ENCODE data around the gene OTUD3.
A peak's percentile ranks its signal among the peaks of the same experiment; 100 is the strongest.

The OTUD3 gene

DNA sequence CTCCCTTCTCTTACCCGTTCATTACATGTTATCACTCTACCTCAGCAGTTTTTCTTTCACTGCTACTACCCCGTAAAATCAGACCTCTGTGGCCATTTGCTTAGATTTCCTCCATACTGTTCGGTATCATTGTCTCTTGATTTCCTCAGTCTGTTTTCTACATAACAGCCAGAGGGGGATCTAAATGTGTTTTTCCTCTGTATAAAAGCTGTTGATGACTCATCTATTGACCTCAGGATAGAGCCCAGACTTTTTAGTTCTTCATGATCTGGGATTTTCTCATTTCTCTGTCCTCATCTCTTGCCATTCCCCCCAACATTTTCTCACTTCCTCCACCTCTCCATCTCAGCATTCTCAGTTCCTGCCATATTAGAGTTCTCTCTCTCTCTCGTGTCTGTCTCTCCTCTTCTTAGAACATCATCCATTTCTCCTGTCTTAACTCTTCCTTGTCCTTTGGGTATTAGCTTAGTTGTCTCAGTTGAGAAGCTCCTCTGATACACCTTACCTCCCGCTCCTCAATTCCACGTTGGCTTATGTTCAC lies 10.5 kb downstream of the OTUD3 start:
- H3K27me3 ChIP-seq (ENCODE audit: control insufficient read depth in 1 of 2, insufficient read depth in 1 of 2, low read length in 2 of 2): no peaks in the 10 kb centered on the region
- no peak overlapping the region for H3K4ac ChIP-seq (ENCODE audit: low read depth in 1 of 2, low read length in 2 of 2)
- H2BK12ac ChIP-seq (ENCODE audit: low read length in 2 of 2): no peak overlapping the region
- no peak overlapping the region for H2AFZ ChIP-seq (ENCODE audit: low read depth, low read length)
- H4K91ac ChIP-seq (ENCODE audit: low read length): no peak overlapping the region
- no peak overlapping the region for H4K8ac ChIP-seq (ENCODE audit: low read length)
- H2BK5ac ChIP-seq (ENCODE audit: low read depth, low read length, poor library complexity, severe bottlenecking): no peak overlapping the region
- H3K23ac ChIP-seq (ENCODE audit: low read length in 2 of 2): no peak overlapping the region
- H3K79me1 ChIP-seq (replicated peaks; ENCODE audit: low read length, poor library complexity, severe bottlenecking): peaks cover 26% of the 10 kb centered on the region
- H3K14ac ChIP-seq (ENCODE audit: low read length in 2 of 2): no peak overlapping the region
- no peaks in the 10 kb centered on the region for H3K9me3 ChIP-seq (ENCODE audit: control insufficient read depth, low read length)
- H3K4me3 ChIP-seq (ENCODE audit: insufficient read depth in 1 of 2, low read depth in 1 of 2, low read length in 2 of 2): no peak overlapping the region
- H3K18ac ChIP-seq (ENCODE audit: low read depth in 1 of 2, low read length in 2 of 2): no peak overlapping the region
- DNase-seq: peak; percentile 43
- no peak overlapping the region for H2BK15ac ChIP-seq (ENCODE audit: low read depth, poor library complexity, severe bottlenecking)
- no peak overlapping the region for H3K27ac ChIP-seq (ENCODE audit: low read length, poor library complexity, severe bottlenecking)
- WGBS: 99% methylated on average over 5 of the region's 6 CpGs
- H3K4me1 ChIP-seq (ENCODE audit: control insufficient read depth, insufficient read depth, low read depth, low read length): no peaks in the 10 kb centered on the region
- H2BK120ac ChIP-seq (ENCODE audit: low read depth, low read length): no peak overlapping the region
- H3K4me2 ChIP-seq (ENCODE audit: low read length, poor library complexity, severe bottlenecking): no peak overlapping the region
- H2AK5ac ChIP-seq (ENCODE audit: low read length, severe bottlenecking): no peak overlapping the region
- peaks cover 8 to 76% of the 10 kb centered on the region in 2 experiments for H3K36me3 ChIP-seq (ENCODE audit: control insufficient read depth in 1 of 2, insufficient read depth in 2 of 2, low read depth in 1 of 2, low read length in 2 of 2)
- no peak overlapping the region for H3K9ac ChIP-seq (ENCODE audit: low read length)

DNA sequence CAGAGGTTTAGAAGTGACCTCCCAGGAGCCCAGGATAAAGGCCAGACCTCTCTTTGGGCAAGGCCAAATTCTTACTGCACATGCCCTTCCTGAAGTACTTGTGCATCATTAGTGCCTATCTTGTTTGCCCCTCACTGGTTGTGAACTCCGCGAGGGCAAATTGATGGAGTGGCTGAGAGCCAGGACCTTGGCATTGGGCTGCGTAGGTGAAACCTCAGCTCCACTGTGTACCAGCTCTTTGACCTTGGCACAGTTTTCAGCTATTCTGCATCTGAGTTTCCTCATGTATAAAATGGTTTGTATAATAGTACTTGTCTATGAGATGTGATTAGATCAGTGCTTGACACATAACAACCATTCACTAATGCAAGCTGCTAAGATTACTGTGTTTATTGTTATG lies 11.5 kb downstream of the OTUD3 start:
- H3K9ac ChIP-seq (ENCODE audit: low read length): no peak overlapping the region
- DNase-seq: no peak
- no peak overlapping the region for H3K18ac ChIP-seq (ENCODE audit: low read depth in 1 of 2, low read length in 2 of 2)
- H2BK12ac ChIP-seq (ENCODE audit: low read length in 2 of 2): no peak overlapping the region
- no peaks in the 10 kb centered on the region for H3K4me1 ChIP-seq (ENCODE audit: control insufficient read depth, insufficient read depth, low read depth, low read length)
- H3K27ac ChIP-seq (ENCODE audit: low read length, poor library complexity, severe bottlenecking): no peak overlapping the region
- no peaks in the 10 kb centered on the region for H3K27me3 ChIP-seq (ENCODE audit: control insufficient read depth in 1 of 2, insufficient read depth in 1 of 2, low read length in 2 of 2)
- H4K8ac ChIP-seq (ENCODE audit: low read length): no peak overlapping the region
- no peak overlapping the region for H3K14ac ChIP-seq (ENCODE audit: low read length in 2 of 2)
- H4K91ac ChIP-seq (ENCODE audit: low read length): no peak overlapping the region
- H3K9me3 ChIP-seq (ENCODE audit: control insufficient read depth, low read length): no peaks in the 10 kb centered on the region
- H2AK5ac ChIP-seq (ENCODE audit: low read length, severe bottlenecking): no peak overlapping the region
- no peak overlapping the region for H3K4me2 ChIP-seq (ENCODE audit: low read length, poor library complexity, severe bottlenecking)
- no peak overlapping the region for H3K23ac ChIP-seq (ENCODE audit: low read length in 2 of 2)
- H3K79me1 ChIP-seq (replicated peaks; ENCODE audit: low read length, poor library complexity, severe bottlenecking): peaks cover 27% of the 10 kb centered on the region
- H2BK5ac ChIP-seq (ENCODE audit: low read depth, low read length, poor library complexity, severe bottlenecking): no peak overlapping the region
- no peak overlapping the region for H2BK15ac ChIP-seq (ENCODE audit: low read depth, poor library complexity, severe bottlenecking)
- 94% methylated on average over 3 of the region's 3 CpGs for WGBS
- no peak overlapping the region for H2BK120ac ChIP-seq (ENCODE audit: low read depth, low read length)
- H3K4ac ChIP-seq (ENCODE audit: low read depth in 1 of 2, low read length in 2 of 2): no peak overlapping the region
- H3K36me3 ChIP-seq (ENCODE audit: control insufficient read depth in 1 of 2, insufficient read depth in 2 of 2, low read depth in 1 of 2, low read length in 2 of 2): peaks cover 10 to 75% of the 10 kb centered on the region in 2 experiments
- no peak overlapping the region for H2AFZ ChIP-seq (ENCODE audit: low read depth, low read length)
- H3K4me3 ChIP-seq (ENCODE audit: insufficient read depth in 1 of 2, low read depth in 1 of 2, low read length in 2 of 2): no peak overlapping the region

DNA sequence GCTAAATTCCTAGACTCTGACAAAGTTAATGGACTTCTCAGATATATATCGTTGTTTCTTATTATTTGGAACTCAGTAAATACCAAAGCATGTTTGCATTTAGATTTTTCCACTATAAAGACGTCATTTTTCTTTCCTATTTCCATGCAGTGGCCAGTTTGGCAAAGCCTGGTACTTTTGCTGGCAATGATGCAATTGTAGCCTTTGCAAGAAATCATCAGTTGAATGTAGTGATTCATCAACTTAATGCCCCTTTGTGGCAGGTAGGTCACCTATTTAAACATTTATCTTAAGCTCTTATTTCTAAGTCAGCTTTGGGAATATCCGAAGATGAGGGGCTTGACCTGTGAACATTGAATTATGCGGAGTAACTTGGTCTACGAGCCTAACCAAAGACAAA lies 12.0 kb downstream of the OTUD3 start:
- WGBS: 98% methylated on average over 5 of the region's 5 CpGs
- no peak overlapping the region for H2BK120ac ChIP-seq (ENCODE audit: low read depth, low read length)
- H3K4me3 ChIP-seq (ENCODE audit: insufficient read depth in 1 of 2, low read depth in 1 of 2, low read length in 2 of 2): no peak overlapping the region
- no peak overlapping the region for H3K18ac ChIP-seq (ENCODE audit: low read depth in 1 of 2, low read length in 2 of 2)
- H3K4ac ChIP-seq (ENCODE audit: low read depth in 1 of 2, low read length in 2 of 2): no peak overlapping the region
- no peaks in the 10 kb centered on the region for H3K27me3 ChIP-seq (ENCODE audit: control insufficient read depth in 1 of 2, insufficient read depth in 1 of 2, low read length in 2 of 2)
- H3K4me2 ChIP-seq (ENCODE audit: low read length, poor library complexity, severe bottlenecking): no peak overlapping the region
- DNase-seq: no peak
- H2BK15ac ChIP-seq (ENCODE audit: low read depth, poor library complexity, severe bottlenecking): no peak overlapping the region
- no peak overlapping the region for H3K27ac ChIP-seq (ENCODE audit: low read length, poor library complexity, severe bottlenecking)
- peaks cover 12 to 80% of the 10 kb centered on the region in 2 experiments for H3K36me3 ChIP-seq (ENCODE audit: control insufficient read depth in 1 of 2, insufficient read depth in 2 of 2, low read depth in 1 of 2, low read length in 2 of 2)
- H3K9ac ChIP-seq (ENCODE audit: low read length): no peak overlapping the region
- H2BK12ac ChIP-seq (ENCODE audit: low read length in 2 of 2): no peak overlapping the region
- peaks cover 27% of the 10 kb centered on the region for H3K79me1 ChIP-seq (replicated peaks; ENCODE audit: low read length, poor library complexity, severe bottlenecking)
- no peak overlapping the region for H3K23ac ChIP-seq (ENCODE audit: low read length in 2 of 2)
- H3K4me1 ChIP-seq (ENCODE audit: control insufficient read depth, insufficient read depth, low read depth, low read length): no peaks in the 10 kb centered on the region
- H4K91ac ChIP-seq (ENCODE audit: low read length): no peak overlapping the region
- H2AFZ ChIP-seq (ENCODE audit: low read depth, low read length): no peak overlapping the region
- H2BK5ac ChIP-seq (ENCODE audit: low read depth, low read length, poor library complexity, severe bottlenecking): no peak overlapping the region
- H3K14ac ChIP-seq (ENCODE audit: low read length in 2 of 2): no peak overlapping the region
- no peak overlapping the region for H4K8ac ChIP-seq (ENCODE audit: low read length)
- H2AK5ac ChIP-seq (ENCODE audit: low read length, severe bottlenecking): no peak overlapping the region
- H3K9me3 ChIP-seq (ENCODE audit: control insufficient read depth, low read length): no peaks in the 10 kb centered on the region

DNA sequence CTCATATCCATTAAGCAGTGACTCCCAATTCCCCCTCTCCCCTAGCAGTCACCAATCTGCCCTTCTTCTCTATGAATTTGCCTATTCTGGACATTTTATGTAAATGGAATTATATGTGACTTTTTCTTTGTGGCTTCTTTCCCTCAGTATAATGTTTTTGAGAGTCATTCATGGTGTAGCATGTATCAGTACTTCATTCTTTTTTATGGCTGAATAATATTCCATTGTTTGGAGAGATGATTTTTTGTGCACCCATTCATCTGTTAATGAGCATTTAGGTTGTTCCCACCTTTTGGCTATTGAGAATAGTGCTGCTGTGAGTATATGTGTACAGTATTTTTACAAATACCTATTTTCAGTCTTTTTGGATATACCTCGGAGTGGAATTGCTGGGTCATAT lies 19.5 kb downstream of the OTUD3 start:
- Histone ChIP-seq H2BK5ac (ENCODE audit: low read depth, low read length, poor library complexity, severe bottlenecking) (no peak overlapping the region), H3K36me3 (ENCODE audit: control insufficient read depth in 1 of 2, insufficient read depth in 2 of 2, low read depth in 1 of 2, low read length in 2 of 2) (peaks cover 16 to 84% of the 10 kb centered on the region in 2 experiments), H2AFZ (ENCODE audit: low read depth, low read length) (no peak overlapping the region), H3K18ac (ENCODE audit: low read depth in 1 of 2, low read length in 2 of 2) (no peak overlapping the region), H3K9ac (ENCODE audit: low read length) (no peak overlapping the region), H3K4me2 (ENCODE audit: low read length, poor library complexity, severe bottlenecking) (no peak overlapping the region), H4K8ac (ENCODE audit: low read length) (no peak overlapping the region), H2AK5ac (ENCODE audit: low read length, severe bottlenecking) (no peak overlapping the region), H2BK15ac (ENCODE audit: low read depth, poor library complexity, severe bottlenecking) (no peak overlapping the region), H3K14ac (ENCODE audit: low read length in 2 of 2) (no peak overlapping the region), H4K91ac (ENCODE audit: low read length) (no peak overlapping the region), H2BK120ac (ENCODE audit: low read depth, low read length) (no peak overlapping the region), H3K9me3 (ENCODE audit: control insufficient read depth, low read length) (no peaks in the 10 kb centered on the region), H3K4me1 (ENCODE audit: control insufficient read depth, insufficient read depth, low read depth, low read length) (no peaks in the 10 kb centered on the region), H3K27me3 (ENCODE audit: control insufficient read depth in 1 of 2, insufficient read depth in 1 of 2, low read length in 2 of 2) (no peaks in the 10 kb centered on the region), H3K4me3 (ENCODE audit: insufficient read depth in 1 of 2, low read depth in 1 of 2, low read length in 2 of 2) (no peak overlapping the region), H3K79me1 (replicated peaks; ENCODE audit: low read length, poor library complexity, severe bottlenecking) (peaks cover 17% of the 10 kb centered on the region), H3K23ac (ENCODE audit: low read length in 2 of 2) (no peak overlapping the region), H3K4ac (ENCODE audit: low read depth in 1 of 2, low read length in 2 of 2) (no peak overlapping the region), H3K27ac (ENCODE audit: low read length, poor library complexity, severe bottlenecking) (no peak overlapping the region), H2BK12ac (ENCODE audit: low read length in 2 of 2) (no peak overlapping the region)
- 88% methylated on average over 1 of the region's 1 CpG for WGBS
- no peak for DNase-seq

All from mesenchymal stem cell (in vitro differentiated cells and primary cell).